ENCODE data around the gene NDUFA12.

The NDUFA12 gene

GRCh38 chr12:94929780-94930179 is 73.7 kb downstream of the NDUFA12 start:
- ChIA-PET CTCF (no interaction called here), POLR2A (no interaction called here)
- H3K9me3 ChIP-seq (ENCODE audit: control insufficient read depth, insufficient read depth, low read depth, low read length), result no peaks in the 10 kb centered on the region
- H3K36me3 ChIP-seq (ENCODE audit: control insufficient read depth in 2 of 2, insufficient read depth in 1 of 2, low read length in 2 of 2), result no peaks in the 10 kb centered on the region
- no peak overlapping the region for H3K4me3 ChIP-seq (ENCODE audit: low read depth, low read length)
- H3K27ac ChIP-seq (ENCODE audit: extremely low read depth, low read depth, low read length), result no peak overlapping the region
- TF ChIP-seq ZNF266 (tag by site-specific recombination; IDR thresholded peaks at IDR 0.05; ENCODE audit: low read depth) (no peak), REST (tag by site-specific recombination; IDR thresholded peaks at IDR 0.05) (peak; percentile 84)
- H3K4me1 ChIP-seq (ENCODE audit: control insufficient read depth, insufficient read depth, low read length), result no peaks in the 10 kb centered on the region

GRCh38 chr12:94925729-94926128 is 77.8 kb downstream of the NDUFA12 start:
- TF ChIP-seq ZNF707 (tag by site-specific recombination; IDR thresholded peaks at IDR 0.05) (no peak), ZBTB48 (tag by site-specific recombination; IDR thresholded peaks at IDR 0.05) (no peak), ZNF341 (tag by site-specific recombination; IDR thresholded peaks at IDR 0.05; ENCODE audit: low read depth) (no peak), ZNF624 (tag by site-specific recombination; IDR thresholded peaks at IDR 0.05) (no peak), SCRT2 (tag by site-specific recombination; IDR thresholded peaks at IDR 0.05) (no peak), ZNF785 (tag by site-specific recombination; IDR thresholded peaks at IDR 0.05) (no peak), ZNF792 (tag by site-specific recombination; IDR thresholded peaks at IDR 0.05) (no peak), MYNN (tag by site-specific recombination; IDR thresholded peaks at IDR 0.05; ENCODE audit: borderline replicate concordance) (no peak), ZBTB17 (tag by site-specific recombination; IDR thresholded peaks at IDR 0.05) (no peak), KLF16 (tag by site-specific recombination; IDR thresholded peaks at IDR 0.05) (no peak), ZBTB8A (tag by site-specific recombination; IDR thresholded peaks at IDR 0.05) (no peak), KLF1 (tag by site-specific recombination; IDR thresholded peaks at IDR 0.05) (no peak), ZNF366 (tag by site-specific recombination; conservative IDR thresholded peaks at IDR 0.05) (no peak), ZNF704 (tag by site-specific recombination; IDR thresholded peaks at IDR 0.05) (no peak), ZNF169 (tag by site-specific recombination; IDR thresholded peaks at IDR 0.05) (no peak)
- TF ChIP-seq, protein P1, sequence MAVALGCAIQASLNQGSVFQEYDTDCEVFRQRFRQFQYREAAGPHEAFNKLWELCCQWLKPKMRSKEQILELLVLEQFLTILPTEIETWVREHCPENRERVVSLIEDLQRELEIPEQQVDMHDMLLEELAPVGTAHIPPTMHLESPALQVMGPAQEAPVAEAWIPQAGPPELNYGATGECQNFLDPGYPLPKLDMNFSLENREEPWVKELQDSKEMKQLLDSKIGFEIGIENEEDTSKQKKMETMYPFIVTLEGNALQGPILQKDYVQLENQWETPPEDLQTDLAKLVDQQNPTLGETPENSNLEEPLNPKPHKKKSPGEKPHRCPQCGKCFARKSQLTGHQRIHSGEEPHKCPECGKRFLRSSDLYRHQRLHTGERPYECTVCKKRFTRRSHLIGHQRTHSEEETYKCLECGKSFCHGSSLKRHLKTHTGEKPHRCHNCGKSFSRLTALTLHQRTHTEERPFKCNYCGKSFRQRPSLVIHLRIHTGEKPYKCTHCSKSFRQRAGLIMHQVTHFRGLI (tag by site-specific recombination; IDR thresholded peaks at IDR 0.05), result no peak
- TF ChIP-seq, protein P2, sequence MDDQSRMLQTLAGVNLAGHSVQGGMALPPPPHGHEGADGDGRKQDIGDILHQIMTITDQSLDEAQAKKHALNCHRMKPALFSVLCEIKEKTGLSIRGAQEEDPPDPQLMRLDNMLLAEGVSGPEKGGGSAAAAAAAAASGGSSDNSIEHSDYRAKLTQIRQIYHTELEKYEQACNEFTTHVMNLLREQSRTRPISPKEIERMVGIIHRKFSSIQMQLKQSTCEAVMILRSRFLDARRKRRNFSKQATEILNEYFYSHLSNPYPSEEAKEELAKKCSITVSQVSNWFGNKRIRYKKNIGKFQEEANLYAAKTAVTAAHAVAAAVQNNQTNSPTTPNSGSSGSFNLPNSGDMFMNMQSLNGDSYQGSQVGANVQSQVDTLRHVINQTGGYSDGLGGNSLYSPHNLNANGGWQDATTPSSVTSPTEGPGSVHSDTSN (CRISPR knock-in tag; IDR thresholded peaks at IDR 0.05), result no peak
- CTCF ChIA-PET, result no interaction called here
- Histone ChIP-seq H3K9me3 (ENCODE audit: control insufficient read depth, insufficient read depth, low read depth, low read length) (no peaks in the 10 kb centered on the region), H3K4me1 (ENCODE audit: control insufficient read depth, insufficient read depth, low read length) (no peaks in the 10 kb centered on the region), H3K4me3 (ENCODE audit: low read depth, low read length) (no peak overlapping the region), H3K27ac (ENCODE audit: extremely low read depth, low read depth, low read length) (no peak overlapping the region), H3K36me3 (ENCODE audit: control insufficient read depth in 2 of 2, insufficient read depth in 1 of 2, low read length in 2 of 2) (no peaks in the 10 kb centered on the region)
- POLR2A ChIA-PET, result no interaction called here
